ENCODE data around the gene CD7. TPM values are rescaled to one million over a fixed set of nuclear protein-coding genes. Genes with fewer than 3 reads are reported as not detected.

The CD7 gene
- total and polyA plus RNA-seq, 7 donors: 0.60 to 38.3 (median 4.3) TPM; not detected in 2

DNA sequence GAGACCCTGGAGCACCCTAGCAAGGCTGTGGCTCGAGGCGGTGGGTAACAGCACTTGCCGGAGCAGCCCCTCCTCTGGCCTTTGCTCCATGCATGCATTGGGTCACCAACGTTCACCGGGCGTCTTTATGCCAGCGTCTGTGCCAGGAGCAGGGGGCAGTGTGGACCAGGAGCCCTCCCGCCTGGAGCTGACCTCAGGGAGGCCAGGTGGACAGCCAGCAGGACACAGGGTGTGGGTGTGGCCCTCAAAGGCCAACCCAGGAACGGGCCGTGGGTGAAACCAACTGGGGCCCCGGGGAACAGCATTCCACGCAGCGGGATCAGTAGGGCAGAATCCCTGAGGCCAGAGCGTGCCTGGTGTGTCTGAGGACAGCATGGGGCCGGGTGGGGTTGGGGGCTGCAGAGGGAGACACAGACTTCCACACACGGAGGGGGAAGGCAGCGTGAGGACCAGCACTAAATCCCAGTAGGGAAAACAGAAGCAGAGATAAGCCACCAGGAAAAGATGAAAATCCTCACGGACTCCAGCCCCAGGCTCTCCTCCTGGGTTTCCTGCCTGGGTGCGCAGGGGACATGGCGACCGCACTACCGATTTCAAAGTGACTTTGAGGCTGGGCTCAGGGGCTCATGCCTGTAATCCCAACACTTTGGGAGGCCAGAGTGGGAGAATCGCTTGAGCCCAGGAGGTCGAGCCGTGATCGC, 2.9 kb upstream of the CD7 start:
- TF ChIP-seq EP300 (IDR thresholded peaks at IDR 0.05): no peak
- TF ChIP-seq, protein P1, sequence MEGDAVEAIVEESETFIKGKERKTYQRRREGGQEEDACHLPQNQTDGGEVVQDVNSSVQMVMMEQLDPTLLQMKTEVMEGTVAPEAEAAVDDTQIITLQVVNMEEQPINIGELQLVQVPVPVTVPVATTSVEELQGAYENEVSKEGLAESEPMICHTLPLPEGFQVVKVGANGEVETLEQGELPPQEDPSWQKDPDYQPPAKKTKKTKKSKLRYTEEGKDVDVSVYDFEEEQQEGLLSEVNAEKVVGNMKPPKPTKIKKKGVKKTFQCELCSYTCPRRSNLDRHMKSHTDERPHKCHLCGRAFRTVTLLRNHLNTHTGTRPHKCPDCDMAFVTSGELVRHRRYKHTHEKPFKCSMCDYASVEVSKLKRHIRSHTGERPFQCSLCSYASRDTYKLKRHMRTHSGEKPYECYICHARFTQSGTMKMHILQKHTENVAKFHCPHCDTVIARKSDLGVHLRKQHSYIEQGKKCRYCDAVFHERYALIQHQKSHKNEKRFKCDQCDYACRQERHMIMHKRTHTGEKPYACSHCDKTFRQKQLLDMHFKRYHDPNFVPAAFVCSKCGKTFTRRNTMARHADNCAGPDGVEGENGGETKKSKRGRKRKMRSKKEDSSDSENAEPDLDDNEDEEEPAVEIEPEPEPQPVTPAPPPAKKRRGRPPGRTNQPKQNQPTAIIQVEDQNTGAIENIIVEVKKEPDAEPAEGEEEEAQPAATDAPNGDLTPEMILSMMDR (IDR thresholded peaks at IDR 0.05): no peak
- no peak for TF ChIP-seq POLR2AphosphoS5 (IDR thresholded peaks at IDR 0.05)
- no peak for TF ChIP-seq POLR2A (IDR thresholded peaks at IDR 0.05)
- Histone ChIP-seq H3K4me3 (no peak overlapping the region), H3K36me3 (peaks cover 0 to 3% (median 0%) of the 10 kb centered on the region in 4 donors), H3K27ac (no peak overlapping the region), H3K4me1 (peaks cover 0 to 11% (median 6%) of the 10 kb centered on the region in 4 donors), H3K9me3 (no peaks in the 10 kb centered on the region), H3K27me3 (peaks cover 8 to 17% (median 15%) of the 10 kb centered on the region in 3 donors)
- WGBS, 2 donors: 41 to 76% methylated on average over 26 of the region's 26 CpGs
- intact Hi-C loops (cut with DNase I): loop anchor here (2.0 kb wide), 2 partner anchors 21 to 115 kb away; no protein-coding TSS in a partner anchor
- DNase-seq: no peak

DNA sequence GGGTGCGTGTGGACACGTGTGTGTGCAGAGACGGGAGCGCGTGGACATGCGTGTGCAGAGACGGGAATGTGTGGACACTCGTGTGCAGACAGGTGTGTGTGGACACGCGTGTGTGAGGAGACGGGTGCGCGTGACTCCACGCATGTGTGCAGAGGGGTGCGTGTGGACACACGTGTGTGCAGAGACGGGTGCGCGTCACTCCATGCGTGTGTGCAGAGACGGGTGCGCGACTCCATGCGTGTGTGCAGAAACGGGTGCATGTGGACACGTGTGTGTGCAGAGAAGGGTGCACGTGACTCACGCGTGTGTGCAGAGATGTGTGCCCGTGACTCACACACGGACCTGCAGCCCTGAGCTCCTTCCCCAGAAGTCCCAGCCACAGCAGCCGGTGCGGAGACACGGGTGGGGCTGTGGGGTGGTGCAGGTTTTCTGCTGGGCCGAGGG, 2.2 kb upstream of the CD7 start:
- Histone ChIP-seq H3K27ac (no peak overlapping the region), H3K4me3 (no peak overlapping the region), H3K9me3 (no peaks in the 10 kb centered on the region), H3K36me3 (no peaks in the 10 kb centered on the region), H3K4me1 (peaks cover 0 to 11% (median 6%) of the 10 kb centered on the region in 4 donors), H3K27me3 (peaks cover 14 to 23% (median 22%) of the 10 kb centered on the region in 3 donors)
- no peak for DNase-seq
- TF ChIP-seq, protein P1 (IDR thresholded peaks at IDR 0.05): no peak
- TF ChIP-seq POLR2AphosphoS5 (IDR thresholded peaks at IDR 0.05) (no peak), EP300 (IDR thresholded peaks at IDR 0.05) (no peak), POLR2A (IDR thresholded peaks at IDR 0.05) (no peak)
- WGBS, 2 donors: 84 to 95% methylated on average over 35 of the region's 35 CpGs
- intact Hi-C loops (cut with DNase I): loop anchor here (2.0 kb wide), 2 partner anchors 21 to 115 kb away; no protein-coding TSS in a partner anchor

DNA sequence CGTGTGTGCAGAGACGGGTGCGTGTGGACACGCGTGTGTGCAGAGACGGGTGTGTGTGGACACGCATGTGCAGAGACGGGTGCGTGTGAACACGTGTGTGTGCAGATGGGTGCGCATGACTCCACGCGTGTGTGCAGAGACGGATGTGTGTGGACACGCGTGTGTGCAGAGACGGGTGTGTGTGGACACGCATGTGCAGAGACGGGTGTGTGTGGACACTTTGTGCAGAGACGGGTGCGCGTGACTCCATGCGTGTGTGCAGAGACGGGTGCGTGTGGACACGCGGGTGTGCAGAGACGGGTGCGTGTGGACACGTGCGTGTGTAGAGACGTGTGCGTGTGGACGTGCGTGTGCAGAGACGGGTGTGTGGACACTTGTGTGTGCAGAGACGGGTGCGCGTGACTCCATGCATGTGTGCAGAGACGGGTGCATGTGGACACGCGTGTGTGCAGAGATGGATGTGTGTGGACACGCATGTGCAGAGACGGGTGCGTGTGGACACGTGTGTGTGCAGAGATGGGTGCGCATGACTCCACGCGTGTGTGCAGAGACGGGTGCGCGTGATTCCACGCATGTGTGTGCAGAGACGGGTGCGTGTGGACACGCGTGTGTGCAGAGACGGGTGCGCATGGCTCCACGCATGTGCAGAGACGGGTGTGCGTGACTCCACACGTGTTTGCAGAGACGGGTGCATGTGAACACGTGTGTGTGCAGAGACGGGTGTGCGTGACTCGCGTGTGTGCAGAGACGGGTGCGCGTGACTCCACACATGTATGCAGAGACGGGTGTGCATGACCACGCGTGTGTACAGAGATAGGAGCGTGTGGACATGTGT, 1.6 kb upstream of the CD7 start:
- H3K27ac ChIP-seq: no peak overlapping the region
- 95 to 97% methylated on average over 76 of the region's 76 CpGs for WGBS, 2 donors
- H3K36me3 ChIP-seq: no peaks in the 10 kb centered on the region
- DNase-seq: no peak
- H3K27me3 ChIP-seq: peaks cover 19 to 30% (median 28%) of the 10 kb centered on the region in 3 donors
- TF ChIP-seq EP300 (IDR thresholded peaks at IDR 0.05) (no peak), POLR2A (IDR thresholded peaks at IDR 0.05) (no peak), POLR2AphosphoS5 (IDR thresholded peaks at IDR 0.05) (no peak)
- TF ChIP-seq, protein P1 (IDR thresholded peaks at IDR 0.05): no peak
- H3K4me3 ChIP-seq: no peak overlapping the region
- H3K4me1 ChIP-seq: peaks cover 0 to 11% (median 6%) of the 10 kb centered on the region in 4 donors
- intact Hi-C loops (cut with DNase I): no loop called here
- no peaks in the 10 kb centered on the region for H3K9me3 ChIP-seq

DNA sequence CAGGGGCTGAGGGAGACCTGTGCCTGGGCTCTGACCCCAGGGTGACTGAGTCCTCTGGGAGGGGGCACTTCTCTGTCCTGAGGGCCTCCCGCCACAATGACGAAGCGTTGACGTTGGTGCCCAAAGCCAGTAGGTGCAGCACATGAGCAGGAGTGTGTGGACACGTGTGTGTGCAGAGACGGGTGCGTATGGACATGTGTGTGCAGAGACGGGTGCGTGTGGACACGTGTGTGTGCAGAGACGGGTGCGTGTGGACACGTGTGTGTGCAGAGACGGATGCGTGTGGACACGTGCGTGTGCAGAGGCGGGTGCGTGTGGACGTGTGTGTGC, 726 bp upstream of the CD7 start:
- H3K4me3 ChIP-seq: no peak overlapping the region
- WGBS, 2 donors: 96 to 97% methylated on average over 20 of the region's 20 CpGs
- no peaks in the 10 kb centered on the region for H3K9me3 ChIP-seq
- peaks cover 19 to 39% (median 35%) of the 10 kb centered on the region in 3 donors for H3K27me3 ChIP-seq
- H3K27ac ChIP-seq: no peak overlapping the region
- H3K36me3 ChIP-seq: no peaks in the 10 kb centered on the region
- no peak for TF ChIP-seq EP300 (IDR thresholded peaks at IDR 0.05)
- TF ChIP-seq POLR2AphosphoS5 (IDR thresholded peaks at IDR 0.05): no peak
- TF ChIP-seq, protein P1 (IDR thresholded peaks at IDR 0.05): no peak
- TF ChIP-seq POLR2A (IDR thresholded peaks at IDR 0.05): no peak
- intact Hi-C loops (cut with DNase I): no loop called here
- DNase-seq: no peak
- H3K4me1 ChIP-seq: peaks cover 0 to 11% (median 6%) of the 10 kb centered on the region in 4 donors
